GM18517 (cell line): ENCODE data around the gene RDX.
"Not testable (repeated sequence)": the region's sequence is repeated elsewhere in the genome, so short reads cannot be mapped to it uniquely, and the experiment has no call there.

Source experiments
- ATAC-seq: cut with Tn5 transposase; IDR thresholded peaks from one replicate; pipeline ENCODE4 v1.9.1; 2021; ENCODE audit warnings: mild to moderate bottlenecking, moderate library complexity; ENCODE audit not compliant: unreplicated experiment

The RDX gene

DNA sequence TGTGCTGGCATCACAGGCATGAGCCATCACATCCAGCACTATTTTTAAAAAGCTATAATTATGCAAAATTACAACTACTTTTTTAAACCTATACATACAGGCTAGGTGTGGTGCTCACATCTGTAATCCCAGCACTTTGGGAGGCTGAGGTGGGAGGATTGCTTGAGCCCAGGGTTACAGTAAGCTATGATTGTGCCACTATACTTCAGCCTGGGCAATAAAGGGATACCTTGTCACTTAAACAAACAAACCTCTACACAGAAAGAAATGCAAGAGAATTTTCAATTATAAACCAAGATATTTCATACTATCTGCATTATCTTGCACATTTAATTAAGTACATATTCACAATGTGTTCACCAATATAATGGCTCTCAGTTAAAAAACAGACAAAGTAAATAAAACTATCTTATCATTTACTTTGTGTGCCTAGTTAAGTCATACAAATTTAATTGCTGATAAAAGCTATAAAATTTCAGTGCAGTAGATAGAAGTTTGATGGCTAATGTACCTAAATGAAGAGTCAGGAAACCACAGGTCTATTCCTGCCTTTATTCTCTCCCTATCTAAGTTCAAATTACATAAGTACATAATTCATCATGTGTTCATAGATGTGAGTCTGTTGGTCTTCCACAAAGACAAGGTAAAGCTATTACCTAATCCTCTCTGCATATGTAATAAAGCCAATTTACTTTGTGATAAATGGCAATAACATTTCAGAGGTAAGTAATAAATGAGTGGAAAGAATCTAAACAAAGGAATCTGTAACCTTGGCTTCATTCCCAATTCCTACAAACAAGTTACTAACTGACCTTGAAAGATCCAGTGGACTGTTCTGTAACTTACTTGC lies 9.0 kb upstream of the RDX start:
- ATAC-seq = no peak

DNA sequence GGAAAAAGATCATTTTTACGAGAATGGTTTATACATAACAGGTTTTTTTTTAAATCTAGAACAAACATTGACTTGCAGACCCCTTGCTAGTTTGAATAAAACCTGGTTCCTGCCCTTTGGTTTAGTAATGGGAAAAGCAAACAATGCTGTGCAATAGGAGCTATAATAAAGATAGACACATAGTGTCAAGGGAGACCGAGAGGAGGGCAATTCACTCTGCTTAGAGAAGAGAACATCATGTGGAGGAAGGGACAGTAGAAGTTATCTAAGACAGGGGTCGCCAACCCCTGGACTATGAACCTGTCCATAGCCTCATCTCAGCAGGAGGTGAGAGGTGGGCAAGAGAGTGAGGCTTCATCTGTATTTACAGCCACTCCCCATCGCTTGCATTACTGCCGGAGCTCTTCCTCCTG lies 7.0 kb upstream of the RDX start:
- no peak for ATAC-seq

DNA sequence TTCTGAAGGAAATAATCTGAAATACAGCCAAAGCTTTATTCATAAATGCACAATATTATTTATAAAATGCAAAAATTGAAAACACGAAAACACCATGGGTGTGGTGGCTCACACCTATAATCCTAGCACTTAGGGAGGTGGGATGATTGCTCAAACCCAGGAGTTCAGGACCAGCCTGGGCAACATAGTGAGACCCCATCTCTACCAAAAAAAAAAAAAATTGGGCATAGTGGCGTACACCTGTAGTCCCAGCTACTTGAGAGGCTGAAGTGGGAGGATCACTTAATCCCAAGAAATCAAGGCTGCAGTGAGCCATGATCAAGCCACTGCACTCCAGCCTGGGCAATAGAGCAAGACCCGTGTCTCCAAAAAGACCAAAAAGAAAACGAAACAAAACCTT lies 5.2 kb upstream of the RDX start:
- ATAC-seq = no peak

GRCh38 chr11:110301032-110301431 lies 4.6 kb upstream of the RDX start:
- no peak for ATAC-seq

DNA sequence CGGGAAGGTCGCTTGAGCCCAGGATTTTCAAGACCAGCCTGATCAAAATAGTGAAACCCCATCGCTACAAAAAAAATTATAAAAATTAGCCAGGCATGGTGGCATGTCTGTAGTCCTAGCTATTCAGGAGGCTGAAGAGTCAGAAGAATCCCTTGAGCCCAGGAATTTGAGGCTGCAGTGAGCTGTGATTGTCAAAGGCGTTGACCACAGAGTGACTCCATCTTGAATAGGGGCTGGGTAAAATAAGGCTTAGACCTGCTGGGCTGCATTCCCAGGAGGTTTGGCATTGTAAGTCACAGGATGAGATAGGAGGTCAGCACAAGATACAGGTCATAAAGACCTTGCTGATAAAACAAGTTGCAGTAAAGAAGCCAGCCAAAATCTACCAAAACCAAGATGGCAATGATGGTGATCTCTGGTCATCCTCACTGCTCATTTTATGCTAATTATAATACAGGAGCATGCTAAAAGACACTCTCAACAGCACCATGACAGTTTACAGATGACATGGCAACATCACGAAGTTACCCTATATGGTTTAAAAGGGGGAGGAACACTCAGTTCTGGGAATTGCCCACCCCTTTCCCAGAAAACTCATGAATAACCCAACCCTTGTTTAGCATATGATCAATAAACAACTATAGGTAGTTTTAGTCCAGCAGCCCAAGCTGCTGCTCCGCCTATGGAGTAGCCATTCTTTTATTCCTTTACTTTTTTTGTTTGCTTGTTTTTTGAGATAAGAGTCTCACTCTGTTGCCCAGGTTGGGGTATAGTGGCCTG lies 2.8 kb upstream of the RDX start:
- no peak for ATAC-seq

DNA sequence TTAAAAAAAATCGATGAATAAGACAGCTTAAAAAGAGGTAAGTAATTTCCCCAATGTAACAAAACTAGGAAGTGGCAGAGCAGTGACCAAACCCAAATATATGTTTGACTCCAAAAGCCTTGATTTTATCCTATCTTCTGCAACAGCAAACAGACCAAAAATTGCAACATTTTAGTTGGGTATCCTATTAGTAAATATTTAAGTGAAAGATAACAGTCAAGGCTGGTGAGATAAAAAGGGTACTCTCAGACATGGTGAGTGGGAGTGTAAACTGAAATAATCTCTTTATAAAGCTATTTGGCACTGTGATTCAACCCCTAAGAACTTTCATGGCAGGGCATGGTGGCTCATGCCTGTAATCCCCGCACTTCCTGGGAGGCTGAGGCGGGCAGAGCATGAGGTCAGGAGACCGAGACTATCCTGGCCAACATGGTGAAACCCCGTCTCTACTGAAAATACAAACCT lies 1.9 kb upstream of the RDX start:
- no peak for ATAC-seq

DNA sequence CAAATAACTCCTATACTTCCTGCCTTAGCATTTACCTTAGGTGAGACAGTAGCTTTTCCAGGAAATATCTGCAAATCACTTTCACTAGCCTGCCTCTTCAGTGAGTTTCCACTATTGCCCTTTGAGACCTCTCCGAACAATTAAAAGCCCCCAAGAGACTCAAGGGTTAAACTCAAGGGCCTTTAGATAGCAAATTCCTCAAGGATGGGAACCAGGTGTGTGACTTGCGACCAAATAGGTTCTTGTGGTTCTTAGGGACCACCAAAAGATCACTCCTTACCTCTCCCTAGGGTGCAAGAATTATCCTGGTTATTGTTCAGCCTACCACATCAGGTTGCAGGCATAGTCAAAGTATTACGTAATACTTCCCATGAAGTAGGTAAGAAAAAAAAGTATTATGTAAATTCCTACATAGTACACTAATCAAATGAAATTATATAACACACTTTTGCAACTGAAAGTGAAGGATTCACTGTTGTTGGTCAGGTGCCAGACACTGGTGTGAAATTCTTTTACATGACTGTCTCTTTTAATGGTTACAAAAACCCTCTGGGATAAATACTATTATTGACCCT lies 1.4 kb upstream of the RDX start:
- no peak for ATAC-seq

DNA sequence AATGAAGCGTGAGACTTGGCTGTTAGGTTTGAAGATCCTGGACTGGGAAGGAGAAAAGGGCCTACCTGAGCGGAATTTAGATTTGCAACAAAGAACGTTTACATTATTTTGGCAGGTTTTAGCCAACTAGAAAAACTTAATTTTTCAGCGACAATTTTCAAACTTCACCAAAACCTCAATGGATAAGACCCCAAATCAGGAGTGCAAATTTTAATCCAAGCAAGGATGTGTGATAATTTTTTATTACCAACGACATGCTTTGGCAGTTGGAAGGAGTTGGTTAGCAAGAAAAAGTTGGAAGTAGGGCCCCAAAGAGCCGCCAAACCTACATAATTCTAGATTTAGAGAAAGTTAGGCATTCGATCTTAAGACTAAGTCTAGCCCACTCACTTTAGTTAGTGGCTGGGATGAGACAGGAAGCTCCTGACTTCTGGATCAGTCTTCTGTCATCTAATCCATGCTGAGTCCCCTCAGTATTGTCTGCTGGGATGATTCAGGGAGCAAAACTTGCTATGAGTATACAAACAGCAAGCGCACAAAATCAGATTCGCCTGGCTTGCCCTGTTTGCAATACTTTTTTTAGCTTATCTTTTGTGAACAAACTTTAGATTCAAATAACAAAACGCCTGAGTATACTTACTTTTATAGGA lies 787 bp upstream of the RDX start:
- no peak for ATAC-seq

- peak; percentile 58 for ATAC-seq
Measured at GRCh38 chr11:110295531-110296225, 736 bp downstream of the RDX start.

GRCh38 chr11:110295086-110295485 lies 1.3 kb downstream of the RDX start:
- ATAC-seq = no peak

- ATAC-seq = no peak
Measured at GRCh38 chr11:110294509-110294908, 1.9 kb downstream of the RDX start.

GRCh38 chr11:110293389-110293788 lies 3.0 kb downstream of the RDX start:
- ATAC-seq = no peak

- not testable (repeated sequence) for ATAC-seq
Measured at GRCh38 chr11:110292146-110292545, 4.3 kb downstream of the RDX start.

DNA sequence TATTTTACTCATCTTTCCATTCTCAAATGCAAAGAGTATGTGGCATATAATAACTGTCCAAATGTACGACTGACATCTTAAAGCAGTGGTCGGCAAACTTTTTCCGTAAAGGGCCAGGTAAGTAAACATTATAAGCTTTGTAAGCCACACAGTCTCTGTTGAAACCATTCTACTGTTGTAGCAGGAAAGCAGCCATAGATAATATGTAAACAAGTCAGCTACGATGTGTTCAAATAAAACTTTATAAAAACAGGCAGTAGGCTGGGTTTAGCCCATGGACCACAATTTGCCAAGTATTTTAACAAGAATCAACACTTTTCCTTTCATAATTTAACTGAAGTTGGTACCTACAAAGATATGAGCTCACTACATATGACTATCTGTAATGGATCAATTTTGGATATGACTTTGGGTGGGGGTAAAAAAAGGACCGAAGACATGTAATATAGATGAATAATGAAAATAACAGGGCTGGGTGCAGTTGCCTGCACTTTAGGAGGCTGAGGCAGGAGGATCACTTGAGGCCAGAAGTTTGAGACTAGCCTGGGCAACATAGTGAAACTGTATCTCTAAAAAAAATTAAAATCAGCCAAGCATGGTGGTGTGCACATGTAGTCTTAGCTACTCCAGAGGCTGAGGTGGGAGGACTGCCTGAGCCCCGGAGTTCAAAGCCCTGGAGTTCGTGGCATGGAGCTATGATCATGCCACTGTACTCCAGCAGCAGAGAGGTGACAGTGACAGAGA lies 5.7 kb downstream of the RDX start:
- no peak for ATAC-seq

- no peak for ATAC-seq
Measured at GRCh38 chr11:110289472-110289871, 6.9 kb downstream of the RDX start.

GRCh38 chr11:110287537-110287936 lies 8.9 kb downstream of the RDX start:
- no peak for ATAC-seq

- ATAC-seq = no peak
Measured at GRCh38 chr11:110286298-110287040, 9.9 kb downstream of the RDX start.

- no peak for ATAC-seq
Measured at GRCh38 chr11:110283862-110284261, 12.6 kb downstream of the RDX start.

DNA sequence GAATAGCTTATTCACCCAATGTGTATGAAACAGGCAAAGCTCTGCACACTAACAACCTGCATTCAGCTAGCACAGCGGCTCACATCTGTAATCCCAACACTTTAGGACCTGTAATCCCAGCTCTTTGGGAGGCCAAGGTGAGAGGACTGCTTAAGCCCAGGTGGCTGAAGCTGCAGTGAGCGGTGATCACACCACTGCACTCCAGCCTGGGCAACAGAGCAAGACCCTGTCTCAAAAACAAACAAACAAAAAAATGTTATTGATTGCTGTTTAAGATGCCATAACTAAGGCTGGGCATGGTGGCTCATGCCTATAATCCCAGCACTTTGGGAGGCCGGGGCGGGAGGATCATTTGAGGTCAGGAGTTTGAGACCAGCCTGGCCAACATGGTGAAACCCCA lies 15.8 kb downstream of the RDX start:
- not testable (repeated sequence) for ATAC-seq
